Testis (tissue), 2 donors: Measurements from ENCODE around the gene DOCK11.

Source experiments
- CTCF ChIP-seq, 3 experiments: fragments of 450-650 bp in 2 of 3; fragments of 200-600 bp in 1 of 3; sonication (generic) in 1 of 3; IDR thresholded peaks; one replicate each; pipeline ENCODE4 v1.5.1; 2016 to 2019; ENCODE audit warnings: antibody characterized with exemption in 3 of 3, mild to moderate bottlenecking in 2 of 3, moderate library complexity in 1 of 3
- POLR2A ChIP-seq: fragments of 450-650 bp; IDR thresholded peaks from one replicate; pipeline ENCODE4 v1.6.1; 2017; ENCODE audit warnings: antibody characterized with exemption, mild to moderate bottlenecking, moderate library complexity

DNA sequence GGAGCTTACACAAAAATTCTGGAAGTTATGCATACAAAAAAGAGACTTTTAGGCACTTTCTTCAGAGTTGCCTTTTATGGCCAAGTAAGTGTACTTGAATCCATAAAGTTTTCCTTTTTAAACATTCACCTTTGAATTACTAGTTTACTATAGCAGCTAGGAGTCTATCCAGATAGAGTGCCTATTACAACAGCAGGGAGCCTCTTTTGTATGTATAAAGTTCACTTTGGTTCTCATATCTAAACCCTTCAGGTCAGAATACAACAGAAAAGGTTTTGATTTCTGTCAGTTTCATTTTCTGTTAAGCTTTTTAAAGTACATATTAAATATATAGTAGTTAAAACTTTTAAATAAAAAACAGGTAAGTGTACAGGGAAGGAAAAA, 180.3 kb downstream of the DOCK11 start:
- no peak for TF ChIP-seq CTCF (IDR thresholded peaks at IDR 0.05)
- TF ChIP-seq POLR2A, result no peak
